GM23338 (cell line): ENCODE results near the gene DELE1. TPM values are rescaled to one million over a fixed set of nuclear protein-coding genes. Genes with fewer than 3 reads are reported as not detected.
"Not testable (repeated sequence)": the region's sequence is repeated elsewhere in the genome, so short reads cannot be mapped to it uniquely, and the experiment has no call there.

Source experiments
- ATAC-seq: fragments of 200-7000 bp; cut with Tn5 transposase; 3 replicates; pipeline ENCODE4 v1.9.1; 2020
- DNase-seq: peaks from one replicate; pipeline ENCODE4 v3.0.0-alpha.2; 2015; ENCODE audit warnings: low spot score
- H2AFZ ChIP-seq: fragments of 200-600 bp; sonication (generic); 2 replicates; pipeline ENCODE4 v1.8.0; 2016; ENCODE audit warnings: antibody characterized with exemption, mild to moderate bottlenecking, moderate library complexity
- H3F3A ChIP-seq: fragments of 200-600 bp; sonication (generic); replicated peaks from 2 replicates; pipeline ENCODE4 v1.8.0; 2017; ENCODE audit warnings: antibody characterized with exemption, mixed run types, low read depth
- H3K27ac ChIP-seq: fragments of 200-600 bp; sonication (generic); 2 replicates; pipeline ENCODE4 v1.6.1; 2016; ENCODE audit warnings: low read depth
- H3K27me3 ChIP-seq: fragments of 200-600 bp; sonication (generic); 2 replicates; pipeline ENCODE4 v1.8.0; 2016; ENCODE audit warnings: mild to moderate bottlenecking, mixed run types, moderate library complexity; ENCODE audit not compliant: insufficient read depth
- H3K36me3 ChIP-seq: fragments of 200-600 bp; sonication (generic); 2 replicates; pipeline ENCODE4 v1.8.0; 2016; ENCODE audit warnings: mild to moderate bottlenecking; ENCODE audit not compliant: insufficient read depth
- H3K4me1 ChIP-seq: fragments of 200-600 bp; sonication (generic); 2 replicates; pipeline ENCODE4 v1.8.0; 2016; ENCODE audit warnings: mild to moderate bottlenecking, moderate library complexity; ENCODE audit not compliant: insufficient read depth
- H3K4me2 ChIP-seq: fragments of 200-600 bp; sonication (generic); 2 replicates; pipeline ENCODE4 v1.7.1; 2017; ENCODE audit warnings: mixed run types
- H3K4me3 ChIP-seq: fragments of 200-600 bp; sonication (generic); 2 replicates; pipeline ENCODE4 v1.6.1; 2016; ENCODE audit warnings: mixed run types
- H3K79me2 ChIP-seq: fragments of 200-600 bp; sonication (generic); replicated peaks from 2 replicates; pipeline ENCODE4 v1.8.0; 2017; ENCODE audit warnings: mild to moderate bottlenecking; ENCODE audit not compliant: insufficient read depth
- H3K9me2 ChIP-seq: fragments of 200-600 bp; sonication (generic); 2 replicates; pipeline ENCODE4 v1.8.0; 2017; ENCODE audit not compliant: insufficient read depth
- H4K20me1 ChIP-seq: fragments of 200-600 bp; sonication (generic); replicated peaks from 2 replicates; pipeline ENCODE4 v1.8.0; 2017; ENCODE audit warnings: mild to moderate bottlenecking; ENCODE audit not compliant: insufficient read depth
- H3K27ac Mint-ChIP-seq: 2 replicates; pipeline ENCODE4 v1.8.0; 2020; ENCODE audit warnings: inconsistent platforms, mild to moderate bottlenecking, moderate library complexity, mixed read lengths
- H3K27me3 Mint-ChIP-seq: 3 replicates; pipeline ENCODE4 v1.8.0; 2022; ENCODE audit warnings: low read depth, mild to moderate bottlenecking, moderate library complexity, mixed read lengths, inconsistent platforms; ENCODE audit not compliant: insufficient read depth, poor library complexity
- H3K36me3 Mint-ChIP-seq: 3 replicates; pipeline ENCODE4 v1.8.0; 2021; ENCODE audit warnings: low read depth, mild to moderate bottlenecking, inconsistent platforms, moderate library complexity, mixed read lengths
- H3K4me1 Mint-ChIP-seq: 3 replicates; pipeline ENCODE4 v1.8.0; 2020; ENCODE audit warnings: mild to moderate bottlenecking, inconsistent platforms, mixed read lengths
- H3K4me3 Mint-ChIP-seq: 3 replicates; pipeline ENCODE4 v1.8.0; 2021; ENCODE audit warnings: moderate library complexity, mild to moderate bottlenecking, inconsistent platforms, mixed read lengths
- H3K9me3 Mint-ChIP-seq: 3 replicates; pipeline ENCODE4 v1.8.0; 2020; ENCODE audit warnings: moderate library complexity, mild to moderate bottlenecking, inconsistent platforms, mixed read lengths
- CREB1 ChIP-seq: fragments of 250-450 bp; sonication (Bioruptor Pico); IDR thresholded peaks from 2 replicates; pipeline ENCODE4 v1.5.0; 2020; ENCODE audit warnings: low read depth, mild to moderate bottlenecking, moderate library complexity
- EZH2 ChIP-seq: fragments of 200-600 bp; sonication (generic); IDR thresholded peaks from one replicate; pipeline ENCODE4 v1.8.0; 2017; ENCODE audit warnings: antibody characterized with exemption, mild to moderate bottlenecking, low read depth; ENCODE audit not compliant: unreplicated experiment
- EZH2phosphoT487 ChIP-seq: fragments of 200-600 bp; sonication (generic); IDR thresholded peaks from one replicate; pipeline ENCODE4 v1.8.1; 2018; ENCODE audit warnings: antibody characterized with exemption; ENCODE audit not compliant: unreplicated experiment
- POLR2AphosphoS5 ChIP-seq: IDR thresholded peaks from 2 replicates; pipeline ENCODE4 v1.6.1; 2016; ENCODE audit warnings: antibody characterized with exemption, low read depth
- ZNF331 ChIP-seq: fragments of 250-450 bp; sonication (Bioruptor Pico); IDR thresholded peaks from 2 replicates; pipeline ENCODE4 v1.5.0; 2020; ENCODE audit warnings: low read depth, mild to moderate bottlenecking, moderate library complexity
- polyA plus RNA-seq: library from polyadenylated mRNA; unstranded; fragments of >200 nt; fragmentation: Nextera tagmentation; extraction: Ambion mirVana; gene quantifications from 2 replicates; pipeline ENCODE4 v1.2.1, GENCODE V29; 2016
- total RNA-seq: library from RNA; depleted of rRNA; stranded (reverse); fragments of >200 nt; shearing (Covaris generic); gene quantifications from 2 replicates; pipeline ENCODE4 v1.2.3, GENCODE V29; 2014
- TF ChIP-seq, protein P1 (sequence below): fragments of 250-450 bp; sonication (Bioruptor Pico); IDR thresholded peaks from 2 replicates; pipeline ENCODE4 v1.5.0; 2020; ENCODE audit warnings: mild to moderate bottlenecking, moderate library complexity
- TF ChIP-seq, protein P2 (sequence below), 2 experiments: fragments of 200-600 bp in 1 of 2; sonication (generic) in 1 of 2; conservative IDR thresholded peaks; 2 replicates each; pipeline versions ENCODE4 v1.5.1 to v1.6.1; 2016 to 2017; ENCODE audit warnings: antibody characterized with exemption in 2 of 2, low read depth in 2 of 2, mild to moderate bottlenecking in 2 of 2, moderate library complexity in 1 of 2

The DELE1 gene
- total and polyA plus RNA-seq, 2 experiments from 2014 or later, result 26.9 to 62.2 TPM

DNA sequence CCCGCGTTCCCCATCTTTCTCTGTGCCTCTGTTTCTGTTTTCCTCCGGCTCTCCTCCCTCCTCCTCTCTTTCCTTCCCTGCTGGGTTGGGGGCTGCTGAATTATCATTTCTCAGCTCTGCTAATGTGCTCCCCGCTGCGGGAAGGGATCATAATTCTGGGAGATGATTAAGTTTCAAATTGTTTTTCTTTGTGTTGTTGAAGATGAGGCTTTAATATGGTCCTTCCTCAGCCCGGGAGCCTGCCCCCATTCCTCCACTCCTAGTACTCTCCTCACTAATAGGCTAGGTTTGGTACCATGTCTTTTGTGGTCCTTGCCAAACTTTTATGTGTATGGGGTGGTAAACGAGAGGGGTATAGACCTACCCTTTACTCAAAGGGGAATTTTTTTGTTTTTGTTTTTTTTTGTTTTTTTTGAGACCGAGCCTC is 39.8 kb upstream of the DELE1 start (continued):
- TF ChIP-seq, protein P1, sequence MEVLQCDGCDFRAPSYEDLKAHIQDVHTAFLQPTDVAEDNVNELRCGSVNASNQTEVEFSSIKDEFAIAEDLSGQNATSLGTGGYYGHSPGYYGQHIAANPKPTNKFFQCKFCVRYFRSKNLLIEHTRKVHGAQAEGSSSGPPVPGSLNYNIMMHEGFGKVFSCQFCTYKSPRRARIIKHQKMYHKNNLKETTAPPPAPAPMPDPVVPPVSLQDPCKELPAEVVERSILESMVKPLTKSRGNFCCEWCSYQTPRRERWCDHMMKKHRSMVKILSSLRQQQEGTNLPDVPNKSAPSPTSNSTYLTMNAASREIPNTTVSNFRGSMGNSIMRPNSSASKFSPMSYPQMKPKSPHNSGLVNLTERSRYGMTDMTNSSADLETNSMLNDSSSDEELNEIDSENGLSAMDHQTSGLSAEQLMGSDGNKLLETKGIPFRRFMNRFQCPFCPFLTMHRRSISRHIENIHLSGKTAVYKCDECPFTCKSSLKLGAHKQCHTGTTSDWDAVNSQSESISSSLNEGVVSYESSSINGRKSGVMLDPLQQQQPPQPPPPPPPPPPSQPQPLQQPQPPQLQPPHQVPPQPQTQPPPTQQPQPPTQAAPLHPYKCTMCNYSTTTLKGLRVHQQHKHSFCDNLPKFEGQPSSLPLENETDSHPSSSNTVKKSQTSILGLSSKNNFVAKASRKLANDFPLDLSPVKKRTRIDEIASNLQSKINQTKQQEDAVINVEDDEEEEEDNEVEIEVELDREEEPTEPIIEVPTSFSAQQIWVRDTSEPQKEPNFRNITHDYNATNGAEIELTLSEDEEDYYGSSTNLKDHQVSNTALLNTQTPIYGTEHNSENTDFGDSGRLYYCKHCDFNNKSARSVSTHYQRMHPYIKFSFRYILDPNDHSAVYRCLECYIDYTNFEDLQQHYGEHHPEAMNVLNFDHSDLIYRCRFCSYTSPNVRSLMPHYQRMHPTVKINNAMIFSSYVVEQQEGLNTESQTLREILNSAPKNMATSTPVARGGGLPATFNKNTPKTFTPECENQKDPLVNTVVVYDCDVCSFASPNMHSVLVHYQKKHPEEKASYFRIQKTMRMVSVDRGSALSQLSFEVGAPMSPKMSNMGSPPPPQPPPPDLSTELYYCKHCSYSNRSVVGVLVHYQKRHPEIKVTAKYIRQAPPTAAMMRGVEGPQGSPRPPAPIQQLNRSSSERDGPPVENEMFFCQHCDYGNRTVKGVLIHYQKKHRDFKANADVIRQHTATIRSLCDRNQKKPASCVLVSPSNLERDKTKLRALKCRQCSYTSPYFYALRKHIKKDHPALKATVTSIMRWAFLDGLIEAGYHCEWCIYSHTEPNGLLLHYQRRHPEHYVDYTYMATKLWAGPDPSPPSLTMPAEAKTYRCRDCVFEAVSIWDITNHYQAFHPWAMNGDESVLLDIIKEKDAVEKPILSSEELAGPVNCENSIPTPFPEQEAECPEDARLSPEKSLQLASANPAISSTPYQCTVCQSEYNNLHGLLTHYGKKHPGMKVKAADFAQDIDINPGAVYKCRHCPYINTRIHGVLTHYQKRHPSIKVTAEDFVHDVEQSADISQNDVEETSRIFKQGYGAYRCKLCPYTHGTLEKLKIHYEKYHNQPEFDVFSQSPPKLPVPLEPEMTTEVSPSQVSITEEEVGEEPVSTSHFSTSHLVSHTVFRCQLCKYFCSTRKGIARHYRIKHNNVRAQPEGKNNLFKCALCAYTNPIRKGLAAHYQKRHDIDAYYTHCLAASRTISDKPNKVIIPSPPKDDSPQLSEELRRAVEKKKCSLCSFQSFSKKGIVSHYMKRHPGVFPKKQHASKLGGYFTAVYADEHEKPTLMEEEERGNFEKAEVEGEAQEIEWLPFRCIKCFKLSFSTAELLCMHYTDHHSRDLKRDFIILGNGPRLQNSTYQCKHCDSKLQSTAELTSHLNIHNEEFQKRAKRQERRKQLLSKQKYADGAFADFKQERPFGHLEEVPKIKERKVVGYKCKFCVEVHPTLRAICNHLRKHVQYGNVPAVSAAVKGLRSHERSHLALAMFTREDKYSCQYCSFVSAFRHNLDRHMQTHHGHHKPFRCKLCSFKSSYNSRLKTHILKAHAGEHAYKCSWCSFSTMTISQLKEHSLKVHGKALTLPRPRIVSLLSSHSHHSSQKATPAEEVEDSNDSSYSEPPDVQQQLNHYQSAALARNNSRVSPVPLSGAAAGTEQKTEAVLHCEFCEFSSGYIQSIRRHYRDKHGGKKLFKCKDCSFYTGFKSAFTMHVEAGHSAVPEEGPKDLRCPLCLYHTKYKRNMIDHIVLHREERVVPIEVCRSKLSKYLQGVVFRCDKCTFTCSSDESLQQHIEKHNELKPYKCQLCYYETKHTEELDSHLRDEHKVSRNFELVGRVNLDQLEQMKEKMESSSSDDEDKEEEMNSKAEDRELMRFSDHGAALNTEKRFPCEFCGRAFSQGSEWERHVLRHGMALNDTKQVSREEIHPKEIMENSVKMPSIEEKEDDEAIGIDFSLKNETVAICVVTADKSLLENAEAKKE, result no peak
- TF ChIP-seq CREB1 (CRISPR knock-in tag), result no peak
- no peak for TF ChIP-seq POLR2AphosphoS5
- TF ChIP-seq, protein P2, sequence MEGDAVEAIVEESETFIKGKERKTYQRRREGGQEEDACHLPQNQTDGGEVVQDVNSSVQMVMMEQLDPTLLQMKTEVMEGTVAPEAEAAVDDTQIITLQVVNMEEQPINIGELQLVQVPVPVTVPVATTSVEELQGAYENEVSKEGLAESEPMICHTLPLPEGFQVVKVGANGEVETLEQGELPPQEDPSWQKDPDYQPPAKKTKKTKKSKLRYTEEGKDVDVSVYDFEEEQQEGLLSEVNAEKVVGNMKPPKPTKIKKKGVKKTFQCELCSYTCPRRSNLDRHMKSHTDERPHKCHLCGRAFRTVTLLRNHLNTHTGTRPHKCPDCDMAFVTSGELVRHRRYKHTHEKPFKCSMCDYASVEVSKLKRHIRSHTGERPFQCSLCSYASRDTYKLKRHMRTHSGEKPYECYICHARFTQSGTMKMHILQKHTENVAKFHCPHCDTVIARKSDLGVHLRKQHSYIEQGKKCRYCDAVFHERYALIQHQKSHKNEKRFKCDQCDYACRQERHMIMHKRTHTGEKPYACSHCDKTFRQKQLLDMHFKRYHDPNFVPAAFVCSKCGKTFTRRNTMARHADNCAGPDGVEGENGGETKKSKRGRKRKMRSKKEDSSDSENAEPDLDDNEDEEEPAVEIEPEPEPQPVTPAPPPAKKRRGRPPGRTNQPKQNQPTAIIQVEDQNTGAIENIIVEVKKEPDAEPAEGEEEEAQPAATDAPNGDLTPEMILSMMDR (conservative IDR thresholded peaks at IDR 0.05; ENCODE audit: low read depth in 2 of 2), result no peak
- no peak for TF ChIP-seq EZH2

DNA sequence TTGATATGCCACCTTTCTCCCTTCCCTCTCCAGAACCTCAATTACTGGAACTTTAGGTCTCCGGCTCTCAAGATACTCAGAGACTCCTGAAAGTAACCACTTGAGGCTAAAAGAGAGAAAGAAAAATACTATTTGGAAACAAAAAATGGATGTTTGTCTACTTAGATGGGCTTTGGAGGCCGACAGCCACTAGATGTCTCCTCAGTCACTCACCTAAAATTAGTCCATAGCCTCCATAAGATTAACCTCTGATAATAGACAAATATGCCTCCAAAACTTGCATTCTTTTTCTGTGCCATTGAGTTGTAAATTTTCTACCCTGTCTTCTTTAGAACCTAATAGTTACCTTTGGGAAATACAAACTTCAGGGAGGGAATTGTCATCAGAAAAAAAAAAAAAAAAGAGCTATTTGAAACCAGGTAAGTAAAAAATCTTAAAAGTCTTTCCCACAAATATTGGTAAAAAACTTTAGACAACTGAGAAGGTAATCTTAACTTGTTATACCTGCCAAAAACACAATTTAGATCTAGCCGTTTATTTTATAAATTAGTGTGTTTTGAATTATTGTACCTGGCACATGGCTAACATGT is 34.3 kb upstream of the DELE1 start:
- no peak for ATAC-seq
- no peak overlapping the region for H3K27ac Mint-ChIP-seq

DNA sequence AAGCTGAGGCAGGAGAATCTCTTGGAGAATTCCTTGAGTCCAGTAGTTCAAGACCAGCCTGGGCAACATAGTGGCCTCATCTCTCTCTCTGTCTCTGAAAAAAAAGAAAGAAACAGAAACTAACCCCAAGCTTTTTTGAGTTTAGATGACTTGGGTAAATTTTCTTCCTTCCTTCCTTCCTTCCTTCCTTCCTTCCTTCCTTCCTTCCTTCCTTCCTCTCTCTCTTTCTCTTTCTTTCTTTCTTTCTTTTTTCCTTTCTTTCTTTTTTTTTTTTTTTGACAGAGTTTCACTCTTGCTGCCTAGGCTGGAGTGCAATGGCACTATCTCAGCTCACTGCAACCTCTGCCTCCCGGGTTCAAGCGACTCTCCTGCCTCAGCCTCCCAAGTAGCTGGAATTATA is 33.2 kb upstream of the DELE1 start:
- not testable (repeated sequence) for H3K4me1 ChIP-seq, H3K4me3 ChIP-seq, H3K27me3 Mint-ChIP-seq, DNase-seq, H2AFZ ChIP-seq, H3K4me3 Mint-ChIP-seq, H3K79me2 ChIP-seq, H3K9me2 ChIP-seq, H3F3A ChIP-seq, ATAC-seq, H3K9me3 Mint-ChIP-seq, H3K36me3 Mint-ChIP-seq, H3K36me3 ChIP-seq, H3K27ac Mint-ChIP-seq, H3K4me2 ChIP-seq, H3K27me3 ChIP-seq, H4K20me1 ChIP-seq, H3K4me1 Mint-ChIP-seq, H3K27ac ChIP-seq

More for the DNA sequence above, 34.3 kb upstream of the DELE1 start:
- Histone ChIP-seq H3K9me2 (no peaks in the 10 kb centered on the region), H3K4me2 (no peak overlapping the region), H4K20me1 (no peaks in the 10 kb centered on the region), H3K27me3 (no peaks in the 10 kb centered on the region), H3K36me3 (no peaks in the 10 kb centered on the region), H2AFZ (peak overlapping the region; percentile 57; the same call in 1 of the 2 replicates), H3K27ac (no peak overlapping the region), H3K4me3 (no peak overlapping the region), H3K79me2 (no peaks in the 10 kb centered on the region), H3K4me1 (0 out of 2 replicates have a peak, but pooled peaks cover 3% of the 10 kb centered on the region), H3F3A (peaks cover 3% of the 10 kb centered on the region; the same call in 1 of the 2 replicates)
- no peak overlapping the region for H3K4me3 Mint-ChIP-seq
- TF ChIP-seq EZH2phosphoT487 (no peak), ZNF331 (CRISPR knock-in tag) (no peak)
- TF ChIP-seq, protein P2 (conservative IDR thresholded peaks at IDR 0.05; ENCODE audit: low read depth in 2 of 2), result peak; percentile 41 to 61; a peak in 3 of 4 replicates
- H3K4me1 Mint-ChIP-seq, result peaks cover 9% of the 10 kb centered on the region; the same call in 2 of the 3 replicates
- H3K36me3 Mint-ChIP-seq, result peaks cover 3% of the 10 kb centered on the region; the same call in 1 of the 3 replicates
- no peaks in the 10 kb centered on the region; the same call in 2 of the 3 replicates for H3K9me3 Mint-ChIP-seq
- DNase-seq, result no peak
- H3K27me3 Mint-ChIP-seq, result peaks cover 1% of the 10 kb centered on the region
